ENCODE data around the gene GPN2.

GPN2 gene

GRCh38 chr1:26853156-26853555 lies 36.9 kb downstream of the GPN2 start:
- TF ChIP-seq CTCF (IDR thresholded peaks at IDR 0.05), result peak; percentile 86

GRCh38 chr1:26852701-26853100 lies 37.4 kb downstream of the GPN2 start:
- TF ChIP-seq CTCF (IDR thresholded peaks at IDR 0.05), result no peak

GRCh38 chr1:26851106-26851684 lies 38.9 kb downstream of the GPN2 start:
- TF ChIP-seq CTCF (IDR thresholded peaks at IDR 0.05), result no peak

GRCh38 chr1:26848941-26849774 lies 40.9 kb downstream of the GPN2 start:
- TF ChIP-seq CTCF (IDR thresholded peaks at IDR 0.05), result no peak

- TF ChIP-seq CTCF (IDR thresholded peaks at IDR 0.05), result no peak
Measured at GRCh38 chr1:26848499-26848898, 41.6 kb downstream of the GPN2 start.

GRCh38 chr1:26844424-26845196 lies 45.5 kb downstream of the GPN2 start:
- no peak for TF ChIP-seq CTCF (IDR thresholded peaks at IDR 0.05)

- no peak for TF ChIP-seq CTCF (IDR thresholded peaks at IDR 0.05)
Measured at GRCh38 chr1:26839779-26840178, 50.3 kb downstream of the GPN2 start.
